ENCODE data around the gene BIVM.

GRCh38 chr13:102763741-102764140 is 35.2 kb upstream of the BIVM start:
- TF ChIP-seq CTCF (IDR thresholded peaks at IDR 0.05) = no peak
- no peak for TF ChIP-seq POLR2AphosphoS5 (IDR thresholded peaks at IDR 0.05)
